ENCODE results near the gene AGBL2.
A peak's percentile ranks its signal among the peaks of the same experiment; 100 is the strongest.

Gene AGBL2

GRCh38 chr11:47611348-47611794, 103.8 kb downstream of the AGBL2 start:
- Histone ChIP-seq H3K9ac (ENCODE audit: low read length) (no peak overlapping the region), H3K9me2 (ENCODE audit: low read depth, low read length) (no peaks in the 10 kb centered on the region), H3K4me1 (ENCODE audit: insufficient read depth, low read length, severe bottlenecking) (peaks cover 13% of the 10 kb centered on the region), H2AFZ (ENCODE audit: low read length) (no peak overlapping the region), H4K20me1 (ENCODE audit: insufficient read depth, low read length) (no peaks in the 10 kb centered on the region), H3K9me3 (ENCODE audit: low read length) (no peaks in the 10 kb centered on the region), H3K4me2 (ENCODE audit: low read length) (0 out of 2 replicates have a peak overlapping the region, but pooled peaks have one; percentile 20), H3K27ac (ENCODE audit: low read depth, low read length, poor library complexity, severe bottlenecking) (no peak overlapping the region), H3F3A (ENCODE audit: insufficient read depth, low read length) (no peaks in the 10 kb centered on the region), H3K79me2 (ENCODE audit: insufficient read depth, low read length) (no peaks in the 10 kb centered on the region), H3K27me3 (ENCODE audit: insufficient read depth, low read length) (no peaks in the 10 kb centered on the region), H3K36me3 (ENCODE audit: insufficient read depth, low read length) (no peaks in the 10 kb centered on the region), H3K4me3 (ENCODE audit: low read depth, low read length, poor library complexity, severe bottlenecking) (no peak overlapping the region)
- TF ChIP-seq CTCF (IDR thresholded peaks at IDR 0.05; ENCODE audit: low read length), result no peak
- TF ChIP-seq EZH2 (IDR thresholded peaks at IDR 0.05; ENCODE audit: borderline replicate concordance, low read length), result no peak

- TF ChIP-seq EZH2 (IDR thresholded peaks at IDR 0.05; ENCODE audit: borderline replicate concordance, low read length) (no peak), CTCF (IDR thresholded peaks at IDR 0.05; ENCODE audit: low read length) (no peak)
- Histone ChIP-seq H3K27me3 (ENCODE audit: insufficient read depth, low read length) (no peaks in the 10 kb centered on the region), H3K4me3 (ENCODE audit: low read depth, low read length, poor library complexity, severe bottlenecking) (no peak overlapping the region), H3K9me2 (ENCODE audit: low read depth, low read length) (no peaks in the 10 kb centered on the region), H3K79me2 (ENCODE audit: insufficient read depth, low read length) (no peaks in the 10 kb centered on the region), H3K4me2 (ENCODE audit: low read length) (no peak overlapping the region), H2AFZ (ENCODE audit: low read length) (no peak overlapping the region), H3K9me3 (ENCODE audit: low read length) (no peaks in the 10 kb centered on the region), H3K36me3 (ENCODE audit: insufficient read depth, low read length) (no peaks in the 10 kb centered on the region), H3K9ac (ENCODE audit: low read length) (no peak overlapping the region), H3F3A (ENCODE audit: insufficient read depth, low read length) (no peaks in the 10 kb centered on the region), H3K4me1 (ENCODE audit: insufficient read depth, low read length, severe bottlenecking) (peaks cover 13% of the 10 kb centered on the region), H3K27ac (ENCODE audit: low read depth, low read length, poor library complexity, severe bottlenecking) (no peak overlapping the region), H4K20me1 (ENCODE audit: insufficient read depth, low read length) (no peaks in the 10 kb centered on the region)
These were observed 105.5 kb downstream of the AGBL2 start for GRCh38 chr11:47609675-47610074.

All from OCI-LY1 (cell line).